ENCODE measurements around the gene GRIN1.

Gene GRIN1

GRCh38 chr9:137148661-137149060 lies 9.7 kb downstream of the GRIN1 start:
- DNase-seq = no peak

GRCh38 chr9:137149363-137149762 lies 10.4 kb downstream of the GRIN1 start:
- no peak for DNase-seq

- no peak for DNase-seq
These were observed 11.1 kb downstream of the GRIN1 start for GRCh38 chr9:137149942-137150616.

- peak; percentile 83 for DNase-seq
These were observed 11.9 kb downstream of the GRIN1 start for GRCh38 chr9:137150617-137151457.

- DNase-seq = no peak
These were observed 14.0 kb downstream of the GRIN1 start for GRCh38 chr9:137152844-137153405.

GRCh38 chr9:137156567-137157375 lies 17.8 kb downstream of the GRIN1 start:
- peak; percentile 88 for DNase-seq

GRCh38 chr9:137157618-137158415 lies 18.9 kb downstream of the GRIN1 start:
- DNase-seq = no peak

- DNase-seq = no peak
These were observed 19.7 kb downstream of the GRIN1 start for GRCh38 chr9:137158625-137159024.

GRCh38 chr9:137159105-137160053 lies 20.4 kb downstream of the GRIN1 start:
- DNase-seq = no peak

GRCh38 chr9:137160054-137160425 lies 21.1 kb downstream of the GRIN1 start:
- no peak for DNase-seq

GRCh38 chr9:137160716-137161557 lies 22.0 kb downstream of the GRIN1 start:
- no peak for DNase-seq

GRCh38 chr9:137161558-137162486 lies 22.9 kb downstream of the GRIN1 start:
- DNase-seq = no peak

GRCh38 chr9:137162505-137163364 lies 23.8 kb downstream of the GRIN1 start:
- DNase-seq = no peak

- no peak for DNase-seq
These were observed 24.4 kb downstream of the GRIN1 start for GRCh38 chr9:137163365-137163715.

GRCh38 chr9:137163805-137164204 lies 24.9 kb downstream of the GRIN1 start:
- no peak for DNase-seq

- DNase-seq = no peak
These were observed 25.7 kb downstream of the GRIN1 start for GRCh38 chr9:137164370-137165249.

GRCh38 chr9:137165250-137165836 lies 26.4 kb downstream of the GRIN1 start:
- no peak for DNase-seq
